ENCODE measurements around the gene INSIG2. TPM values are rescaled to one million over a fixed set of nuclear protein-coding genes. Genes with fewer than 3 reads are reported as not detected.

INSIG2 gene
- total RNA-seq, 4 donors from 2014 or later: 10.6 to 18.5 (median 15.5) TPM

DNA sequence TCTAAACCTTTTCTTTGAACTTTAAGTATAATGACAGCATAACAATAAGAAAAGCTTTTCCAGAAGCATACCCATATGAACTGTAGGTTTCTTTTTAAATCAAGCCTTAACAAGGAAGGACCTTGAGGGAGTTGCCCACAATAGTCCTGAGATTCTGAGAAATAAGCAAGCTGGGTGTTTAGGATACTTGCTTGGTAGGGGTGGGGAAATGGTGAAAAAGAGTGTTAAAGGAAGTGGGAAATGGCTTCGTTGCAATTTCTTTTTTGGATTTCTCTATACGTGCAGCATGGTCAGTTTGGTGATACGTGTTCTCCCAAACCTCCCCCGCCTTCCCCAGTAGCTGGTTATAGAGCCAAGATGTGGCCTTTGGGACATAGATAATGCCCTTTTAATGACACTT lies 17.2 kb downstream of the INSIG2 start:
- no peak overlapping the region for H3K27ac ChIP-seq
- no peak overlapping the region for H3K4me3 ChIP-seq
- H3K4me1 ChIP-seq: no peaks in the 10 kb centered on the region
- 73 to 75% methylated on average over 4 of the region's 4 CpGs for WGBS, 2 donors (ENCODE audit: low coverage in 1 of 2)
- no peak for TF ChIP-seq EP300 (IDR thresholded peaks at IDR 0.05)
- TF ChIP-seq POLR2A (IDR thresholded peaks at IDR 0.05): no peak
- TF ChIP-seq, protein P1, sequence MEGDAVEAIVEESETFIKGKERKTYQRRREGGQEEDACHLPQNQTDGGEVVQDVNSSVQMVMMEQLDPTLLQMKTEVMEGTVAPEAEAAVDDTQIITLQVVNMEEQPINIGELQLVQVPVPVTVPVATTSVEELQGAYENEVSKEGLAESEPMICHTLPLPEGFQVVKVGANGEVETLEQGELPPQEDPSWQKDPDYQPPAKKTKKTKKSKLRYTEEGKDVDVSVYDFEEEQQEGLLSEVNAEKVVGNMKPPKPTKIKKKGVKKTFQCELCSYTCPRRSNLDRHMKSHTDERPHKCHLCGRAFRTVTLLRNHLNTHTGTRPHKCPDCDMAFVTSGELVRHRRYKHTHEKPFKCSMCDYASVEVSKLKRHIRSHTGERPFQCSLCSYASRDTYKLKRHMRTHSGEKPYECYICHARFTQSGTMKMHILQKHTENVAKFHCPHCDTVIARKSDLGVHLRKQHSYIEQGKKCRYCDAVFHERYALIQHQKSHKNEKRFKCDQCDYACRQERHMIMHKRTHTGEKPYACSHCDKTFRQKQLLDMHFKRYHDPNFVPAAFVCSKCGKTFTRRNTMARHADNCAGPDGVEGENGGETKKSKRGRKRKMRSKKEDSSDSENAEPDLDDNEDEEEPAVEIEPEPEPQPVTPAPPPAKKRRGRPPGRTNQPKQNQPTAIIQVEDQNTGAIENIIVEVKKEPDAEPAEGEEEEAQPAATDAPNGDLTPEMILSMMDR (IDR thresholded peaks at IDR 0.05): no peak
- no peak for TF ChIP-seq POLR2AphosphoS5 (IDR thresholded peaks at IDR 0.05)
- no peaks in the 10 kb centered on the region for H3K27me3 ChIP-seq
- H3K36me3 ChIP-seq: peaks cover 0 to 74% of the 10 kb centered on the region in 2 donors
- H3K9me3 ChIP-seq: no peaks in the 10 kb centered on the region
- ATAC-seq: no peak

DNA sequence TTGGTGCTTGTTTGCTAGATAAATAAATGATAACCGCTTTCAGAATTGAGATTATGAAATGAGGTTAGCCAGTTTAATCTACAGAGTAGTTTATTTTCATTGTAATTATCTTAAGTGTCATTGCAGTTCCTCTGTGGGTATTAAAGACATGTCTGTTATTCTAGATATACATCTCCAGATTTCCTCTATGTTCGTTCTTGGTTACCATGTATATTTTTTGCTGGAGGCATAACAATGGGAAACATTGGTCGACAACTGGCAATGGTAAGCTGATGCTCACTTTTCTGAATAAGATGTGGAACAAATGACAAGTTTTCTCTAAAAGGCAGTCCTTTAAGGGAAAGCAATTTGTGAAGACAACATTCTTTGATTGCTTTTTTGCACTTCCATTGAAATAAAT lies 18.7 kb downstream of the INSIG2 start:
- H3K27ac ChIP-seq: no peak overlapping the region
- H3K36me3 ChIP-seq: peaks cover 0 to 65% of the 10 kb centered on the region in 2 donors
- no peaks in the 10 kb centered on the region for H3K27me3 ChIP-seq
- TF ChIP-seq POLR2AphosphoS5 (IDR thresholded peaks at IDR 0.05) (no peak), EP300 (IDR thresholded peaks at IDR 0.05) (no peak), POLR2A (IDR thresholded peaks at IDR 0.05) (no peak)
- TF ChIP-seq, protein P1 (IDR thresholded peaks at IDR 0.05): no peak
- ATAC-seq: no peak
- 78 to 82% methylated on average over 3 of the region's 3 CpGs for WGBS, 2 donors (ENCODE audit: low coverage in 1 of 2)
- no peaks in the 10 kb centered on the region for H3K4me1 ChIP-seq
- no peaks in the 10 kb centered on the region for H3K9me3 ChIP-seq
- H3K4me3 ChIP-seq: no peak overlapping the region

DNA sequence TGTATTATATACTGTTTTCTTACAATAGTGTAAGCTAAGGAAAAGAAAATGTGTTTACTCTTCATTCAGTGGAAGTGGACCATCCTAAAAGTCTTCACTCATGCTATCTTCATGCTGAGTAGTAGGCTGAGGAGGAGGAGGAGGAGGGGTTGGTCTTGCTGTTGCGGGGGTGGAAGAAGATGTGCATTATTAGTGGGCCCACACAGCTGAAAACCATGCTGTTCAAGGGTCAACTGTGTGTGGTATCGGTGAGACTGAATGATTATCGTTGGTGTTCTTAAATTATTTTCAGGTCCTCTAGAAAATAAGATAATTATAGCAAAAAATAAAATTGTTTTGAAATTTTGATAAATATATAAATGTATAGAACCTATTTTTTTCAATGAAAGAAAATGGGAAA lies 22.0 kb downstream of the INSIG2 start:
- Histone ChIP-seq H3K36me3 (peaks cover 0 to 41% of the 10 kb centered on the region in 2 donors), H3K9me3 (no peaks in the 10 kb centered on the region), H3K27me3 (no peaks in the 10 kb centered on the region), H3K4me1 (no peaks in the 10 kb centered on the region), H3K4me3 (no peak overlapping the region), H3K27ac (no peak overlapping the region)
- 92 to 100% methylated on average over 2 to 3 of the region's 3 CpGs for WGBS, 2 donors (ENCODE audit: low coverage in 1 of 2)
- no peak for ATAC-seq
- TF ChIP-seq, protein P1 (IDR thresholded peaks at IDR 0.05): no peak
- TF ChIP-seq POLR2AphosphoS5 (IDR thresholded peaks at IDR 0.05) (no peak), POLR2A (IDR thresholded peaks at IDR 0.05) (no peak), EP300 (IDR thresholded peaks at IDR 0.05) (no peak)

DNA sequence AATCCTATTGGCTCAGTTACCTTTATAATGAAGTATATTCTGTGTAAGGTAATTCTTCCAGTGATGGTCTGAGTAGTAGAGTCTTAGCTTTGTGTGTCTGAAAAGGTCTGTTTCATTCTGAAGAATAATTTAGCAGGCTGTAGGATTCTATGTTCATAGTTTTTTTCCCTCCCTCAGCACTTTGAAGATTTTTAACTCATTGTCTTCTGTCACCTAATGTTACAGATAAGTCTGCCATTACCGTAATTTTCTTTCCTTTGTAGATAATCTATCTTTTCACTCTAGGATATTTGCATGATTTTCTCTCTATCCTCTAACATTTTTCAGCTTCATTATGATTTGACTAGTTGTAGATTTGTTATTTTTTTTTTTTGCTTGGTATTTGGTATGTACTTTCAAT lies 22.7 kb downstream of the INSIG2 start:
- Histone ChIP-seq H3K27me3 (no peaks in the 10 kb centered on the region), H3K27ac (no peak overlapping the region), H3K36me3 (peaks cover 0 to 34% of the 10 kb centered on the region in 2 donors), H3K4me3 (no peak overlapping the region), H3K9me3 (no peaks in the 10 kb centered on the region), H3K4me1 (no peaks in the 10 kb centered on the region)
- TF ChIP-seq POLR2A (IDR thresholded peaks at IDR 0.05): no peak
- TF ChIP-seq, protein P1 (IDR thresholded peaks at IDR 0.05): no peak
- 86 to 92% methylated on average over 1 of the region's 1 CpG for WGBS, 2 donors (ENCODE audit: low coverage in 1 of 2)
- ATAC-seq: no peak

DNA sequence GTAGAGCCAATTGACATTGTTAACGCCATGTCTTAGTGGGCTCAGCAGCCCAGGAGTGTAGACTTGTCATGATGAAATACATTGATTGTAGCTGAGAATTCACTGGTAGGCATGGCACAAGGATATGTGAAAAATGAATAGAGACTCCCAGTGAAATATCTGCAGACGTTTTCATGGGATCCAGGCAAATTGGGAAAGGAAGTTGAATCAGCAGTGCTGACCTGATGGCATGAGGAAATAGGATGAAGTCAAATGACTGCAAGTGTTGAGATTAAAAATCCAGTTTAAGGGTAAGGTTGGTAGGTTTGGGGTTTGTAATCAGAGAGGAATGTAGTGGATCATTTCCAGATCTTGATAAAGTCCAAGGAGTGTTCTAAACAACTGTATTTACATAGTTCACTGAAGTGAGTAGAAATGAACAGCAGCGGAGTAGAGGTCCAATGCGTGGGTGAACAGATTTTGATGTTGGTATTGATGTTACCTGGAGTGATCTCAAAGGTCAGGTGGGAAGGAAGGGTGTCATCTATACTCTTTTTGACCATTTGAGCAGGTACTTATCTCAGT lies 24.6 kb downstream of the INSIG2 start:
- Histone ChIP-seq H3K27ac (no peak overlapping the region), H3K4me1 (no peaks in the 10 kb centered on the region), H3K4me3 (no peak overlapping the region), H3K36me3 (peaks cover 0 to 17% of the 10 kb centered on the region in 2 donors), H3K27me3 (no peaks in the 10 kb centered on the region), H3K9me3 (no peaks in the 10 kb centered on the region)
- TF ChIP-seq, protein P1 (IDR thresholded peaks at IDR 0.05): no peak
- TF ChIP-seq POLR2A (IDR thresholded peaks at IDR 0.05) (no peak), POLR2AphosphoS5 (IDR thresholded peaks at IDR 0.05) (no peak), EP300 (IDR thresholded peaks at IDR 0.05) (no peak)
- 74 to 79% methylated on average over 4 of the region's 4 CpGs for WGBS, 2 donors (ENCODE audit: low coverage in 1 of 2)
- ATAC-seq: no peak
